NB4 (cell line): ENCODE measurements around the gene PIK3R1.

Source experiments
- DNase-seq: peaks from one replicate; pipeline ENCODE4 v3.0.0; 2010; ENCODE audit warnings: low read depth
- H3K4me3 ChIP-seq: one replicate; pipeline ENCODE4 v1.5.1; 2011; ENCODE audit warnings: mild to moderate bottlenecking, low read depth, low read length, moderate library complexity
- MYC ChIP-seq: IDR thresholded peaks from 2 replicates; pipeline ENCODE4 v1.6.1; 2011; ENCODE audit warnings: low read depth, low read length
- POLR2A ChIP-seq: IDR thresholded peaks from 2 replicates; pipeline ENCODE4 v1.6.1; 2011; ENCODE audit warnings: mild to moderate bottlenecking; ENCODE audit not compliant: insufficient read length; ENCODE audit errors: extremely low read depth
- TF ChIP-seq, protein P1 (sequence below): IDR thresholded peaks from one replicate; pipeline ENCODE4 v1.5.1; 2012; ENCODE audit warnings: low read depth, low read length
- TF ChIP-seq, protein P2 (sequence below): IDR thresholded peaks from 2 replicates; pipeline ENCODE4 v1.6.1; 2011; ENCODE audit warnings: low read depth, low read length

The PIK3R1 gene

DNA sequence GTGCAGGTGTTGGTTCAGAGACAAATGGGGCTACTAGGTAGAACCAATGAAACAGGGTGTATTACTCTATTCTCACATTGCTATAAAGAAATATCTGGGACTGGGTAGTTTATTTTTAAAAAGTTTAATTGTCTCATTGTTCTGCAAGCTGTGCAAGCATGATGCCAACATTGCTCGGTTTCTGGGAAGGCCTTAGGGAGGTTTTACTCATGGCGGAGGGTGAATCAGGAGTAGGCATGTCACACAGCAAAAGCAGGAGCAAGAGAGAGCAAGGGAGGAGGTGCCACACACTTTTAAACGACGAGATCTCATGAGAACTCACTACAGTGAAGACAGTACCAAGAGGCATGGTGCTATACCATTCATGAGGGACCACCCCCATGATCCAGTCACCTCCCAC is 134.6 kb downstream of the PIK3R1 start:
- no peak overlapping the region for H3K4me3 ChIP-seq
- TF ChIP-seq, protein P1, sequence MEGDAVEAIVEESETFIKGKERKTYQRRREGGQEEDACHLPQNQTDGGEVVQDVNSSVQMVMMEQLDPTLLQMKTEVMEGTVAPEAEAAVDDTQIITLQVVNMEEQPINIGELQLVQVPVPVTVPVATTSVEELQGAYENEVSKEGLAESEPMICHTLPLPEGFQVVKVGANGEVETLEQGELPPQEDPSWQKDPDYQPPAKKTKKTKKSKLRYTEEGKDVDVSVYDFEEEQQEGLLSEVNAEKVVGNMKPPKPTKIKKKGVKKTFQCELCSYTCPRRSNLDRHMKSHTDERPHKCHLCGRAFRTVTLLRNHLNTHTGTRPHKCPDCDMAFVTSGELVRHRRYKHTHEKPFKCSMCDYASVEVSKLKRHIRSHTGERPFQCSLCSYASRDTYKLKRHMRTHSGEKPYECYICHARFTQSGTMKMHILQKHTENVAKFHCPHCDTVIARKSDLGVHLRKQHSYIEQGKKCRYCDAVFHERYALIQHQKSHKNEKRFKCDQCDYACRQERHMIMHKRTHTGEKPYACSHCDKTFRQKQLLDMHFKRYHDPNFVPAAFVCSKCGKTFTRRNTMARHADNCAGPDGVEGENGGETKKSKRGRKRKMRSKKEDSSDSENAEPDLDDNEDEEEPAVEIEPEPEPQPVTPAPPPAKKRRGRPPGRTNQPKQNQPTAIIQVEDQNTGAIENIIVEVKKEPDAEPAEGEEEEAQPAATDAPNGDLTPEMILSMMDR, result no peak
- TF ChIP-seq MYC, result no peak
- TF ChIP-seq POLR2A, result no peak
- TF ChIP-seq, protein P2, sequence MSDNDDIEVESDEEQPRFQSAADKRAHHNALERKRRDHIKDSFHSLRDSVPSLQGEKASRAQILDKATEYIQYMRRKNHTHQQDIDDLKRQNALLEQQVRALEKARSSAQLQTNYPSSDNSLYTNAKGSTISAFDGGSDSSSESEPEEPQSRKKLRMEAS, result no peak
- no peak for DNase-seq
